Urothelium cell line (cell line): ENCODE results near the gene ENAH.

ENCODE experiments used
- DNase-seq: peaks from one replicate; pipeline ENCODE4 v3.0.0; 2011; ENCODE audit warnings: low spot score, mixed read lengths
- FAIRE-seq: peaks from 2 replicates; lab custom pipeline; 2011; peaks lifted over from hg19 to GRCh38; lab: Jason Lieb, UNC

Gene ENAH

GRCh38 chr1:225445639-225446594 lies 207.0 kb downstream of the ENAH start:
- DNase-seq (no peak), FAIRE-seq (no peak)

DNA sequence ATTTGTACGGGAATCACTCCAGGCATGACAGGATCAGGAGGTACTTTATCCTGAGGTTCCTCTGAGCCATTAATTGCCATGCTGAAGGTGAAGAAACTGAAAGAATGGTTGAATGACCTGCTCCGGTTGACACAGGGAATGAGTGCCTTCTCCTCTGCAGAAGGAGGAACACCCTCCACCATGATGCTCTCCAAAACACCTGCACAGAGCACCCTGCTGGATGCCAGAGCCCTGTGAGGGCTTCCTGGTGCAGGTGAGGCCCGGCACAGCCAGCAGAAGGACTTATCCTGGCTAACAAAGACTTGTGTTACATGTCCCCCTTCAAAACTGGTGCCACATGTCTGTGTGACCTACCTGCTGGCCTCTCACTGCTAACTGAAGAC lies 210.8 kb downstream of the ENAH start:
- FAIRE-seq (no peak), DNase-seq (no peak)

GRCh38 chr1:225441314-225442122 lies 211.4 kb downstream of the ENAH start:
- FAIRE-seq, result no peak
- no peak for DNase-seq

- FAIRE-seq (no peak), DNase-seq (no peak)
These were observed 212.3 kb downstream of the ENAH start for GRCh38 chr1:225440380-225441221.

DNA sequence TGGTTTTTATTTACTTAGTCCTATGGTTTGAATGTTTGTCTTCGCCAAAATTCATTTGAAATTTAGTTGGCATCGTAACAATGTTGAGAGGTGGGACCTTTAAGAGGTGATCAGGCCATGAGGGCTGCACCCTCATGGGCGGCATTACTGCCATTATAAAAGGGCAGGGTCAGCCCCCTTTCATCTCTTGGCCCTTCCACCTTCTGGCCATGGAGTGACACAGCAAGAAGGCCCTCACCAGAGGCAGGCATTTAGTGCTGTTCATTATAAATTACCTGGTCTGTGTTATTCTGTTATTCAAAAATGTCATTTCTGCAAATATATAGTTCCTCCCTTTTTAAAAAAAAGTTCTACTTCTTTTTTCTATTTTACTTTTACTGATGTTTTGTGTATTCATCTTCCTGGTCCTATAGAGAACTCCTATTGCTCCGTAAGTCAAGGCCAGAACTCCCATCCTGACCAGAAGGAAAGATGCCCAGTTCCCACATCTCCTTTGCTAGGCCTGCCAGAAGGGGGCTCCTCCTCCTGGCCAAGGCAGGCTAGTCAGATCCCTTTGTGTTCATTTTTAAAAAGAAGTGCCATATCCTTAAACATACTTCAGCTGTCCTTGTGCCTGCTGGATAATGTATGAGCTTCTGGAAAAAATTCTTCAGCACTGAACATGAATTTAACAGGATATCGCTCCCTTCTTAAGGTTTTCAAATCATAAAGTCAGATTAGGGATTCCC lies 215.0 kb downstream of the ENAH start:
- DNase-seq, result no peak
- no peak for FAIRE-seq
